HepG2 (cell line): ENCODE measurements around the gene TMEM139. TPM values are rescaled to one million over a fixed set of nuclear protein-coding genes. Genes with fewer than 3 reads are reported as not detected.

ENCODE experiments used
- ATAD3A ChIP-seq: sonication (generic); formaldehyde crosslinking; IDR thresholded peaks from 2 replicates; pipeline ENCODE4 v1.4.0; 2020; ENCODE audit warnings: missing genetic modification reagents
- BHLHE40 ChIP-seq: IDR thresholded peaks from 2 replicates; pipeline ENCODE4 v1.6.1; 2011; ENCODE audit warnings: low read length, improper control_type of control experiment
- MAFK ChIP-seq, 2 experiments: IDR thresholded peaks in 1 of 2; conservative IDR thresholded peaks in 1 of 2; 2 replicates each; pipeline ENCODE4 v1.6.1; 2011; ENCODE audit warnings: improper control_type of control experiment in 2 of 2, low read length in 2 of 2
- MIXL1 ChIP-seq: IDR thresholded peaks from 2 replicates; pipeline ENCODE4 v1.6.1; 2016
- MXI1 ChIP-seq: IDR thresholded peaks from 3 replicates; pipeline ENCODE4 v1.6.1; 2012; ENCODE audit warnings: low read depth, low read length, inconsistent platforms, borderline replicate concordance
- NONO ChIP-seq, 2 experiments: fragments of 450-650 bp in 1 of 2; sonication (generic) in 1 of 2; formaldehyde crosslinking in 1 of 2; IDR thresholded peaks in 1 of 2; conservative IDR thresholded peaks in 1 of 2; 2 replicates each; pipeline versions ENCODE4 v1.6.1 to v1.8.0; 2017 to 2022; ENCODE audit warnings: mild to moderate bottlenecking in 1 of 2, missing genetic modification reagents in 1 of 2, moderate library complexity in 1 of 2
- RARG ChIP-seq: sonication (generic); formaldehyde crosslinking; IDR thresholded peaks from 2 replicates; pipeline ENCODE4 v1.4.0; 2020; ENCODE audit warnings: low read depth, mild to moderate bottlenecking, missing genetic modification reagents
- REL ChIP-seq: sonication (generic); formaldehyde crosslinking; conservative IDR thresholded peaks from 2 replicates; pipeline ENCODE4 v1.8.0; 2022; ENCODE audit warnings: mild to moderate bottlenecking, missing genetic modification reagents, moderate library complexity
- SIN3B ChIP-seq: fragments of 150-350 bp; IDR thresholded peaks from 2 replicates; pipeline ENCODE4 v1.6.1; 2014; ENCODE audit warnings: low read length
- SMARCE1 ChIP-seq: fragments of 450-650 bp; IDR thresholded peaks from 2 replicates; pipeline ENCODE4 v1.6.1; 2017; ENCODE audit warnings: borderline replicate concordance
- SMC3 ChIP-seq: IDR thresholded peaks from 2 replicates; pipeline ENCODE4 v1.6.1; 2011; ENCODE audit warnings: low read length, improper control_type of control experiment
- SNRNP70 ChIP-seq: fragments of 200-400 bp; formaldehyde crosslinking; IDR thresholded peaks from 2 replicates; pipeline ENCODE4 v1.6.1; 2017; ENCODE audit warnings: mild to moderate bottlenecking, low read depth, low read length, moderate library complexity
- ZNF205 ChIP-seq: IDR thresholded peaks from 2 replicates; pipeline ENCODE4 v1.6.1; 2018; ENCODE audit warnings: missing biosample characterization, missing genetic modification reagents
- ZNF441 ChIP-seq: sonication (generic); formaldehyde crosslinking; IDR thresholded peaks from 2 replicates; pipeline ENCODE4 v1.7.0; 2021; ENCODE audit warnings: missing genetic modification reagents, borderline replicate concordance
- ZNF549 ChIP-seq: sonication (generic); formaldehyde crosslinking; IDR thresholded peaks from 2 replicates; pipeline ENCODE4 v1.5.0; 2020; ENCODE audit warnings: missing genetic modification reagents
- ZNF674 ChIP-seq: sonication (generic); formaldehyde crosslinking; IDR thresholded peaks from 2 replicates; pipeline ENCODE4 v1.5.0; 2020; ENCODE audit warnings: low read depth, mild to moderate bottlenecking, missing genetic modification reagents
- ZNF709 ChIP-seq: sonication (generic); formaldehyde crosslinking; IDR thresholded peaks from 2 replicates; pipeline ENCODE4 v1.5.0; 2020; ENCODE audit warnings: mild to moderate bottlenecking, missing genetic modification reagents
- polyA plus RNA-seq, 8 experiments: library from polyadenylated mRNA; depleted of rRNA in 3 of 8; stranded (reverse) in 7 of 8; unstranded in 1 of 8; fragments of >200 nt; fragmentation: Illumina TruSeq in 4 of 8; extraction: Trizol in 4 of 8; gene quantifications; 2 replicates each; pipeline versions ENCODE4 v1.2.1 to v1.2.3, GENCODE V29; 2011 to 2016; ENCODE audit warnings: low read depth in 4 of 8, missing spikeins in 1 of 8, mixed read lengths in 1 of 8; ENCODE audit not compliant: insufficient read depth in 1 of 8
- total RNA-seq, 5 experiments: library from RNA; depleted of rRNA; stranded (reverse); fragments of >200 nt; fragmentation: Illumina TruSeq; extraction: Trizol; gene quantifications; 2 replicates each; pipeline ENCODE4 v1.2.3, GENCODE V29; 2016; ENCODE audit warnings: low read depth in 1 of 5
- TF ChIP-seq, protein P1 (sequence below): sonication (generic); formaldehyde crosslinking; IDR thresholded peaks from 2 replicates; pipeline ENCODE4 v1.5.0; 2020; ENCODE audit warnings: mild to moderate bottlenecking, missing genetic modification reagents
- TF ChIP-seq, protein P2 (sequence below): sonication (generic); formaldehyde crosslinking; IDR thresholded peaks from 2 replicates; pipeline ENCODE4 v1.8.0; 2022; ENCODE audit warnings: missing genetic modification reagents, mild to moderate bottlenecking, borderline replicate concordance
- TF ChIP-seq, protein P3 (sequence below): sonication (generic); formaldehyde crosslinking; IDR thresholded peaks from 2 replicates; pipeline ENCODE4 v1.9.0; 2021; ENCODE audit warnings: missing genetic modification reagents, borderline replicate concordance
- TF ChIP-seq, protein P4 (sequence below): IDR thresholded peaks from 2 replicates; pipeline ENCODE4 v1.6.1; 2016; ENCODE audit warnings: missing biosample characterization, missing genetic modification reagents, low read depth
- TF ChIP-seq, protein P5 (sequence below): sonication (generic); formaldehyde crosslinking; IDR thresholded peaks from 2 replicates; pipeline ENCODE4 v1.4.0; 2020; ENCODE audit warnings: mild to moderate bottlenecking, missing genetic modification reagents, borderline replicate concordance

TMEM139 gene
- total and polyA plus RNA-seq, 2 of the 13 experiments (the other 11 are each of a cell fraction or from before 2014, with no cell fraction given): 7.9 to 14.0 TPM

DNA sequence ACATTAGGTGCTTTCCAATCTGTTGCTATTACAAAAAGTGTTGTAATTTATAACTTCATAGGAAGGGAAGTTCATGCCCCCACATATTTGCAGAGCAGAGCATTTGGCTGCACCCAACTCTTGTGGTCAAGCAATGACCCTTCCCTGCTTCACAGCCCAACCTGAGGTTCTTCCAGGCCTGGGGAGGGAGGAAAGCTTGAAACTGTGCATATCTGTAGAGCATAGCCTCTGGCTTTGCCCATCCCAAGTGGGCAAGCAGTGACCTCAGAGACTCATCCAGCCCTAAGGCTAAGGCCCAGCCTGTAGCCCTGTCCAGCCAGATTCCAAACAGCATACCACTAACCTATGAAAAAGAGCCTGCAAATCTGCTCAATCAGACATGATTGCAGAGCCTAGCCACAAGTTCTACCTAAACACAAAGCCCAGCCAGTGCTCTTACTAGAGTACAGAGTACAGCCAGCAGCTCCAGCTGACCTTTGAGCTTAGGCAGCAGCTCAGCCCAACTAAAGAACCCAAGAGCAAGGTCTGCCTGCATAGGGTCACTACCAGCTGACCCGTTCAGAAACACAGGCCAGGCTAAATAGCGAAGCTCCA is 35.9 kb upstream of the TMEM139 start (continued):
- TF ChIP-seq BHLHE40: 0 out of 2 replicates have a peak, but pooled peaks have one; percentile 15
- no peak for TF ChIP-seq RARG (CRISPR knock-in tag)
- no peak for TF ChIP-seq ZNF549 (CRISPR knock-in tag)
- no peak for TF ChIP-seq ZNF709 (CRISPR knock-in tag)
- TF ChIP-seq NONO (IDR thresholded peaks at IDR 0.05): no peak
- no peak for TF ChIP-seq NONO (CRISPR knock-in tag; conservative IDR thresholded peaks at IDR 0.05)
- TF ChIP-seq SIN3B: no peak
- TF ChIP-seq SMC3: peak; percentile 16; the same call in 1 of the 2 replicates
- peak; percentile 67; the same call in 1 of the 2 replicates for TF ChIP-seq ZNF205
- TF ChIP-seq MAFK (conservative IDR thresholded peaks at IDR 0.05 in 1 of 2, IDR thresholded peaks at IDR 0.05 in 1 of 2; ENCODE audit: low read length in 2 of 2): peak in 1 of 2 experiments; percentile 65; a peak in 2 of 4 replicates
- TF ChIP-seq, protein P1, sequence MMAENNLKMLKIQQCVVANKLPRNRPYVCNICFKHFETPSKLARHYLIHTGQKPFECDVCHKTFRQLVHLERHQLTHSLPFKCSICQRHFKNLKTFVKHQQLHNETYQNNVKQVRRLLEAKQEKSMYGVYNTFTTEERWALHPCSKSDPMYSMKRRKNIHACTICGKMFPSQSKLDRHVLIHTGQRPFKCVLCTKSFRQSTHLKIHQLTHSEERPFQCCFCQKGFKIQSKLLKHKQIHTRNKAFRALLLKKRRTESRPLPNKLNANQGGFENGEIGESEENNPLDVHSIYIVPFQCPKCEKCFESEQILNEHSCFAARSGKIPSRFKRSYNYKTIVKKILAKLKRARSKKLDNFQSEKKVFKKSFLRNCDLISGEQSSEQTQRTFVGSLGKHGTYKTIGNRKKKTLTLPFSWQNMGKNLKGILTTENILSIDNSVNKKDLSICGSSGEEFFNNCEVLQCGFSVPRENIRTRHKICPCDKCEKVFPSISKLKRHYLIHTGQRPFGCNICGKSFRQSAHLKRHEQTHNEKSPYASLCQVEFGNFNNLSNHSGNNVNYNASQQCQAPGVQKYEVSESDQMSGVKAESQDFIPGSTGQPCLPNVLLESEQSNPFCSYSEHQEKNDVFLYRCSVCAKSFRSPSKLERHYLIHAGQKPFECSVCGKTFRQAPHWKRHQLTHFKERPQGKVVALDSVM (CRISPR knock-in tag): no peak
- TF ChIP-seq SMARCE1: no peak
- peak; percentile 65; the same call in 1 of the 2 replicates for TF ChIP-seq MIXL1
- TF ChIP-seq, protein P2, sequence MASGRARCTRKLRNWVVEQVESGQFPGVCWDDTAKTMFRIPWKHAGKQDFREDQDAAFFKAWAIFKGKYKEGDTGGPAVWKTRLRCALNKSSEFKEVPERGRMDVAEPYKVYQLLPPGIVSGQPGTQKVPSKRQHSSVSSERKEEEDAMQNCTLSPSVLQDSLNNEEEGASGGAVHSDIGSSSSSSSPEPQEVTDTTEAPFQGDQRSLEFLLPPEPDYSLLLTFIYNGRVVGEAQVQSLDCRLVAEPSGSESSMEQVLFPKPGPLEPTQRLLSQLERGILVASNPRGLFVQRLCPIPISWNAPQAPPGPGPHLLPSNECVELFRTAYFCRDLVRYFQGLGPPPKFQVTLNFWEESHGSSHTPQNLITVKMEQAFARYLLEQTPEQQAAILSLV (CRISPR knock-in tag): no peak
- no peak for TF ChIP-seq SNRNP70
- TF ChIP-seq, protein P3, sequence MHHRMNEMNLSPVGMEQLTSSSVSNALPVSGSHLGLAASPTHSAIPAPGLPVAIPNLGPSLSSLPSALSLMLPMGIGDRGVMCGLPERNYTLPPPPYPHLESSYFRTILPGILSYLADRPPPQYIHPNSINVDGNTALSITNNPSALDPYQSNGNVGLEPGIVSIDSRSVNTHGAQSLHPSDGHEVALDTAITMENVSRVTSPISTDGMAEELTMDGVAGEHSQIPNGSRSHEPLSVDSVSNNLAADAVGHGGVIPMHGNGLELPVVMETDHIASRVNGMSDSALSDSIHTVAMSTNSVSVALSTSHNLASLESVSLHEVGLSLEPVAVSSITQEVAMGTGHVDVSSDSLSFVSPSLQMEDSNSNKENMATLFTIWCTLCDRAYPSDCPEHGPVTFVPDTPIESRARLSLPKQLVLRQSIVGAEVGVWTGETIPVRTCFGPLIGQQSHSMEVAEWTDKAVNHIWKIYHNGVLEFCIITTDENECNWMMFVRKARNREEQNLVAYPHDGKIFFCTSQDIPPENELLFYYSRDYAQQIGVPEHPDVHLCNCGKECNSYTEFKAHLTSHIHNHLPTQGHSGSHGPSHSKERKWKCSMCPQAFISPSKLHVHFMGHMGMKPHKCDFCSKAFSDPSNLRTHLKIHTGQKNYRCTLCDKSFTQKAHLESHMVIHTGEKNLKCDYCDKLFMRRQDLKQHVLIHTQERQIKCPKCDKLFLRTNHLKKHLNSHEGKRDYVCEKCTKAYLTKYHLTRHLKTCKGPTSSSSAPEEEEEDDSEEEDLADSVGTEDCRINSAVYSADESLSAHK (CRISPR knock-in tag): no peak
- TF ChIP-seq, protein P4, sequence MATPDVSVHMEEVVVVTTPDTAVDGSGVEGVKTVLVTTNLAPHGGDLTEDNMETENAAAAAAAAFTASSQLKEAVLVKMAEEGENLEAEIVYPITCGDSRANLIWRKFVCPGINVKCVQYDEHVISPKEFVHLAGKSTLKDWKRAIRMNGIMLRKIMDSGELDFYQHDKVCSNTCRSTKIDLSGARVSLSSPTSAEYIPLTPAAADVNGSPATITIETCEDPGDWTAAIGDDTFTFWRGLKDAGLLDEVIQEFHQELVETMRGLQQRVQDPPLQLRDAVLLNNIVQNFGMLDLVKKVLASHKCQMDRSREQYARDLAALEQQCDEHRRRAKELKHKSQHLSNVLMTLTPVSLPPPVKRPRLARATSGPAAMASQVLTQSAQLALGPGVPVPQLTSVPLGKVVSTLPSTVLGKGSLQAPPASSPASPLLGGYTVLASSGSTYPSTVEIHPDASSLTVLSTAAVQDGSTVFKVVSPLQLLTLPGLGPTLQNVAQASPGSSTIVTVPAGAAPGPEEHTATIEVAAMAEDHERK: no peak
- TF ChIP-seq MXI1: no peak; the same call in 2 of the 3 replicates
- no peak for TF ChIP-seq ZNF441 (CRISPR knock-in tag)
- TF ChIP-seq ZNF674: no peak
- TF ChIP-seq, protein P5, sequence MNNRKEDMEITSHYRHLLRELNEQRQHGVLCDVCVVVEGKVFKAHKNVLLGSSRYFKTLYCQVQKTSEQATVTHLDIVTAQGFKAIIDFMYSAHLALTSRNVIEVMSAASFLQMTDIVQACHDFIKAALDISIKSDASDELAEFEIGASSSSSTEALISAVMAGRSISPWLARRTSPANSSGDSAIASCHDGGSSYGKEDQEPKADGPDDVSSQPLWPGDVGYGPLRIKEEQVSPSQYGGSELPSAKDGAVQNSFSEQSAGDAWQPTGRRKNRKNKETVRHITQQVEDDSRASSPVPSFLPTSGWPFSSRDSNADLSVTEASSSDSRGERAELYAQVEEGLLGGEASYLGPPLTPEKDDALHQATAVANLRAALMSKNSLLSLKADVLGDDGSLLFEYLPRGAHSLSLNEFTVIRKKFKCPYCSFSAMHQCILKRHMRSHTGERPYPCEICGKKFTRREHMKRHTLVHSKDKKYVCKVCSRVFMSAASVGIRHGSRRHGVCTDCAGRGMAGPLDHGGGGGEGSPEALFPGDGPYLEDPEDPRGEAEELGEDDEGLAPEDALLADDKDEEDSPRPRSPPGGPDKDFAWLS: no peak
- TF ChIP-seq ATAD3A (CRISPR knock-in tag): no peak
- TF ChIP-seq REL (CRISPR knock-in tag): no peak
